ENCODE results near the gene OTOP3. TPM values are rescaled to one million over a fixed set of nuclear protein-coding genes. Genes with fewer than 3 reads are reported as not detected.

OTOP3 gene
- total RNA-seq, 1 donor from 2014 or later, result not detected

- no peak overlapping the region for H3K4me3 Mint-ChIP-seq (ENCODE audit: unreplicated experiment)
- peaks cover 4% of the 10 kb centered on the region for H3K36me3 Mint-ChIP-seq (ENCODE audit: unreplicated experiment)
- no peak overlapping the region for H3K27ac Mint-ChIP-seq (ENCODE audit: unreplicated experiment)
Observed at GRCh38 chr17:74998783-74999182, 63.1 kb downstream of the OTOP3 start.

DNA sequence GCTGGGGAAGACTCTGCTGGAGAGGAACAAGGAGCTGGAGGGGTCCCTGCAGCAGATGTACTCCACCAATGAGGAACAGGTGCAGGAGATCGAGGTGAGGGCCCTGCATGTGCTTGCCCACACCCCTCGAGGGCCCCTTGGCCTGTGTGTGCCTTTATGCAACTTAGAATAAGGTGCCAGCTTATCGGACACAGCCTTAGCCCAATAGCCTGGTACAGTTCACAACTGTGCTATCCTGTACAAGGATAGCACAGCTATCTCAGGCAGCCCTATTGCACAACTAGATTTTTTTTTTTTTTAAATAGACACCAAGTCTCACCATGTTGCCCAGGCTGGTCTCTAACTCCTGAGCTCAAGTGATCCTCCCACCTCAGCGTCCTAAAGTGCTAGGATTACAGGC lies 63.8 kb downstream of the OTOP3 start:
- Mint-ChIP-seq H3K4me3 (ENCODE audit: unreplicated experiment) (no peak overlapping the region), H3K4me1 (ENCODE audit: low read depth, unreplicated experiment) (no peaks in the 10 kb centered on the region), H3K36me3 (ENCODE audit: unreplicated experiment) (peaks cover 4% of the 10 kb centered on the region), H3K27me3 (ENCODE audit: unreplicated experiment) (peaks cover 2% of the 10 kb centered on the region), H3K27ac (ENCODE audit: unreplicated experiment) (no peak overlapping the region), H3K9me3 (ENCODE audit: unreplicated experiment) (peaks cover 3% of the 10 kb centered on the region)
- TF ChIP-seq, protein P1, sequence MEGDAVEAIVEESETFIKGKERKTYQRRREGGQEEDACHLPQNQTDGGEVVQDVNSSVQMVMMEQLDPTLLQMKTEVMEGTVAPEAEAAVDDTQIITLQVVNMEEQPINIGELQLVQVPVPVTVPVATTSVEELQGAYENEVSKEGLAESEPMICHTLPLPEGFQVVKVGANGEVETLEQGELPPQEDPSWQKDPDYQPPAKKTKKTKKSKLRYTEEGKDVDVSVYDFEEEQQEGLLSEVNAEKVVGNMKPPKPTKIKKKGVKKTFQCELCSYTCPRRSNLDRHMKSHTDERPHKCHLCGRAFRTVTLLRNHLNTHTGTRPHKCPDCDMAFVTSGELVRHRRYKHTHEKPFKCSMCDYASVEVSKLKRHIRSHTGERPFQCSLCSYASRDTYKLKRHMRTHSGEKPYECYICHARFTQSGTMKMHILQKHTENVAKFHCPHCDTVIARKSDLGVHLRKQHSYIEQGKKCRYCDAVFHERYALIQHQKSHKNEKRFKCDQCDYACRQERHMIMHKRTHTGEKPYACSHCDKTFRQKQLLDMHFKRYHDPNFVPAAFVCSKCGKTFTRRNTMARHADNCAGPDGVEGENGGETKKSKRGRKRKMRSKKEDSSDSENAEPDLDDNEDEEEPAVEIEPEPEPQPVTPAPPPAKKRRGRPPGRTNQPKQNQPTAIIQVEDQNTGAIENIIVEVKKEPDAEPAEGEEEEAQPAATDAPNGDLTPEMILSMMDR (IDR thresholded peaks at IDR 0.05; ENCODE audit: partially characterized antibody, unreplicated experiment), result no peak
- no peak for DNase-seq

More at GRCh38 chr17:74998783-74999182, 63.1 kb downstream of the OTOP3 start:
- TF ChIP-seq, protein P1 (IDR thresholded peaks at IDR 0.05; ENCODE audit: partially characterized antibody, unreplicated experiment), result no peak
- H3K4me1 Mint-ChIP-seq (ENCODE audit: low read depth, unreplicated experiment), result no peaks in the 10 kb centered on the region
- H3K27me3 Mint-ChIP-seq (ENCODE audit: unreplicated experiment), result peaks cover 2% of the 10 kb centered on the region
- no peak for DNase-seq
- H3K9me3 Mint-ChIP-seq (ENCODE audit: unreplicated experiment), result peaks cover 3% of the 10 kb centered on the region

Other genes with a start within 250 kb of the OTOP3 start
- gene CD300LF, start 223.0 kb upstream of the OTOP3 start, total RNA-seq (ENCODE audit: unreplicated experiment), result not detected
- gene RAB37, start 198.6 kb upstream of the OTOP3 start, total RNA-seq (ENCODE audit: unreplicated experiment), result 2.1 TPM
- gene NHERF1, start 187.3 kb upstream of the OTOP3 start, total RNA-seq (ENCODE audit: unreplicated experiment), result 26.9 TPM
- 67.8 TPM for gene NAT9, start 159.6 kb upstream of the OTOP3 start, total RNA-seq (ENCODE audit: unreplicated experiment)
- gene GRIN2C, start 76.0 kb upstream of the OTOP3 start, total RNA-seq (ENCODE audit: unreplicated experiment), result 0.12 TPM
- 12.1 TPM for gene FDXR, start 62.9 kb upstream of the OTOP3 start, total RNA-seq (ENCODE audit: unreplicated experiment)
- not detected for gene FADS6, start 42.3 kb upstream of the OTOP3 start, total RNA-seq (ENCODE audit: unreplicated experiment)
- gene USH1G, start 12.6 kb upstream of the OTOP3 start, total RNA-seq (ENCODE audit: unreplicated experiment), result 0.12 TPM
- gene OTOP2, start 11.6 kb upstream of the OTOP3 start, total RNA-seq (ENCODE audit: unreplicated experiment), result not detected
- 106 TPM for gene HID1, start 36.9 kb downstream of the OTOP3 start, total RNA-seq (ENCODE audit: unreplicated experiment)
- 59.4 TPM for gene CDR2L, start 51.7 kb downstream of the OTOP3 start, total RNA-seq (ENCODE audit: unreplicated experiment)
- gene MRPL58, start 76.8 kb downstream of the OTOP3 start, total RNA-seq (ENCODE audit: unreplicated experiment), result 22.2 TPM
- gene ATP5PD, start 111.1 kb downstream of the OTOP3 start, total RNA-seq (ENCODE audit: unreplicated experiment), result 139 TPM
- 23.4 TPM for gene KCTD2, start 111.3 kb downstream of the OTOP3 start, total RNA-seq (ENCODE audit: unreplicated experiment)
- 1.1 TPM for gene SLC16A5, start 152.1 kb downstream of the OTOP3 start, total RNA-seq (ENCODE audit: unreplicated experiment)
- 9.9 TPM for gene ARMC7, start 174.1 kb downstream of the OTOP3 start, total RNA-seq (ENCODE audit: unreplicated experiment)
- 40.4 TPM for gene NT5C, start 195.8 kb downstream of the OTOP3 start, total RNA-seq (ENCODE audit: unreplicated experiment)
- 642 TPM for gene JPT1, start 218.6 kb downstream of the OTOP3 start, total RNA-seq (ENCODE audit: unreplicated experiment)
- 625 TPM for gene SUMO2, start 247.1 kb downstream of the OTOP3 start, total RNA-seq (ENCODE audit: unreplicated experiment)

Measured in glutamatergic neuron (in vitro differentiated cells).